Loucy (cell line): ENCODE measurements around the gene MAPRE2.

Source experiments
- CTCF ChIP-seq: fragments of 200-600 bp; sonication (generic); conservative IDR thresholded peaks from 2 replicates; pipeline ENCODE4 v1.5.1; 2014; ENCODE audit warnings: mild to moderate bottlenecking, antibody characterized with exemption, low read length
- EZH2phosphoT487 ChIP-seq: fragments of 200-600 bp; IDR thresholded peaks from 2 replicates; pipeline ENCODE4 v1.6.1; 2018; ENCODE audit warnings: antibody characterized with exemption, mild to moderate bottlenecking, moderate library complexity, borderline replicate concordance

DNA sequence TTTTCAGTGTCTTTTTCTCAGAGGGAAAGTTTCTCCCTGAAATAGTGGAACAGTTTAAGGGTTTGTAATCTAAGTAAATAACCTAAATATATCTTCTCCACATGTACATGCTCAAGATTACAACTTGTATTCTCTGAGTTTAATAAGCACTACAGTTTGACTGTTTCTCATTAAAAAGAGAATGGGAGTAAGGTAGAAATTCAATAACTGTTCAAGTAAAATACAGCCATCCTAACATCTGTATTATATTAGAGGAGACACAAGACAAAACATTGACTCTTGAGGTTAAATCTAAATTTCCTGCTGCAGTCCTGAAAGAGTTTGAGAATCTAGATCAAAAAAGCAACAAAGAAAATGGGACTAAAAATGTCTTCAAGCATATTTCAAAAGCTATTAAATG lies 126.6 kb downstream of the MAPRE2 start:
- TF ChIP-seq CTCF (no peak), EZH2phosphoT487 (no peak)
